ENCODE results near the gene TNS1. TPM values are rescaled to one million over a fixed set of nuclear protein-coding genes. Genes with fewer than 3 reads are reported as not detected.

TNS1 gene
- total and polyA plus RNA-seq, 4 donors, result 67.0 to 377 (median 208) TPM

GRCh38 chr2:217933617-217933993 is 69.2 kb downstream of the TNS1 start:
- ATAC-seq (ENCODE audit: insufficient read depth, low FRiP score) (no peak), DNase-seq (no peak)
- Histone ChIP-seq H3K27ac (ENCODE audit: low read depth in 1 of 2, low read length in 1 of 2) (peak overlapping the region; percentile 95), H3K9ac (ENCODE audit: insufficient read depth in 1 of 2, low read length in 2 of 2) (peak overlapping the region in 1 of 2 donors; percentile 34), H3K4me3 (no peak overlapping the region), H3K36me3 (ENCODE audit: control insufficient read depth in 4 of 4, insufficient read depth in 4 of 4, low read length in 4 of 4) (peaks cover 0 to 7% (median 2%) of the 10 kb centered on the region in 4 donors), H3K4me1 (ENCODE audit: control insufficient read depth in 5 of 5, insufficient read depth in 5 of 5, low read length in 5 of 5) (peaks cover 46 to 90% (median 80%) of the 10 kb centered on the region in 5 donors), H3K27me3 (ENCODE audit: control insufficient read depth in 3 of 3, insufficient read depth in 3 of 3, low read length in 2 of 3) (no peaks in the 10 kb centered on the region), H3K9me3 (ENCODE audit: control insufficient read depth in 4 of 4, insufficient read depth in 3 of 4, low read length in 3 of 4) (no peaks in the 10 kb centered on the region)
- TF ChIP-seq CTCF (IDR thresholded peaks at IDR 0.05; ENCODE audit: control extremely low read depth, extremely low read depth), result no peak
- 59 to 74% methylated on average over 3 of the region's 3 CpGs for WGBS, 2 donors

- peak overlapping the region in 1 of 2 donors; percentile 34 for H3K9ac ChIP-seq (ENCODE audit: insufficient read depth in 1 of 2, low read length in 2 of 2)
- no peaks in the 10 kb centered on the region for H3K27me3 ChIP-seq (ENCODE audit: control insufficient read depth in 3 of 3, insufficient read depth in 3 of 3, low read length in 2 of 3)
- ATAC-seq (ENCODE audit: insufficient read depth, low FRiP score) (no peak), DNase-seq (peak; percentile 62 to 81 (median 71))
- H3K36me3 ChIP-seq (ENCODE audit: control insufficient read depth in 4 of 4, insufficient read depth in 4 of 4, low read length in 4 of 4), result peaks cover 0 to 6% (median 2%) of the 10 kb centered on the region in 4 donors
- no peak overlapping the region for H3K4me3 ChIP-seq
- no peak for TF ChIP-seq CTCF (IDR thresholded peaks at IDR 0.05; ENCODE audit: control extremely low read depth, extremely low read depth)
- 46 to 67% methylated on average over 21 of the region's 21 CpGs for WGBS, 2 donors
- peaks cover 47 to 89% (median 77%) of the 10 kb centered on the region in 5 donors for H3K4me1 ChIP-seq (ENCODE audit: control insufficient read depth in 5 of 5, insufficient read depth in 5 of 5, low read length in 5 of 5)
- no peaks in the 10 kb centered on the region for H3K9me3 ChIP-seq (ENCODE audit: control insufficient read depth in 4 of 4, insufficient read depth in 3 of 4, low read length in 3 of 4)
- H3K27ac ChIP-seq (ENCODE audit: low read depth in 1 of 2, low read length in 1 of 2), result peak overlapping the region; percentile 95
Observed at GRCh38 chr2:217932803-217933616, 69.8 kb downstream of the TNS1 start.

- H3K36me3 ChIP-seq (ENCODE audit: control insufficient read depth in 4 of 4, insufficient read depth in 4 of 4, low read length in 4 of 4), result peaks cover 0 to 6% (median 2%) of the 10 kb centered on the region in 4 donors
- H3K27ac ChIP-seq (ENCODE audit: low read depth in 1 of 2, low read length in 1 of 2), result peak overlapping the region; percentile 41 to 95
Observed at GRCh38 chr2:217931846-217932560, 70.8 kb downstream of the TNS1 start.

More at GRCh38 chr2:217931846-217932560, 70.8 kb downstream of the TNS1 start:
- no peak overlapping the region for H3K4me3 ChIP-seq
- H3K27me3 ChIP-seq (ENCODE audit: control insufficient read depth in 3 of 3, insufficient read depth in 3 of 3, low read length in 2 of 3), result no peaks in the 10 kb centered on the region
- H3K9ac ChIP-seq (ENCODE audit: insufficient read depth in 1 of 2, low read length in 2 of 2), result no peak overlapping the region
- no peaks in the 10 kb centered on the region for H3K9me3 ChIP-seq (ENCODE audit: control insufficient read depth in 4 of 4, insufficient read depth in 3 of 4, low read length in 3 of 4)
- H3K4me1 ChIP-seq (ENCODE audit: control insufficient read depth in 5 of 5, insufficient read depth in 5 of 5, low read length in 5 of 5), result peaks cover 56 to 82% (median 75%) of the 10 kb centered on the region in 5 donors
- no peak for TF ChIP-seq CTCF (IDR thresholded peaks at IDR 0.05; ENCODE audit: control extremely low read depth, extremely low read depth)
- ATAC-seq (ENCODE audit: insufficient read depth, low FRiP score), result no peak
- no peak for DNase-seq
- WGBS, 2 donors, result 69 to 79% methylated on average over 6 of the region's 6 CpGs
